HCEC 1CT (cell line): ENCODE results near the gene TIMP2.
"Not testable (repeated sequence)": the region's sequence is repeated elsewhere in the genome, so short reads cannot be mapped to it uniquely, and the experiment has no call there.

Source experiments
- DNase-seq: peaks from one replicate; pipeline ENCODE4 v3.0.0-alpha.2; 2017

TIMP2 gene

GRCh38 chr17:78925234-78925633 is at the start of gene TIMP2:
Gene TIMP2 (minus strand): TSS chr17:78925387. CDS start chr17:78925088, 299 bp downstream.
- DNase-seq: peak; percentile 86

DNA sequence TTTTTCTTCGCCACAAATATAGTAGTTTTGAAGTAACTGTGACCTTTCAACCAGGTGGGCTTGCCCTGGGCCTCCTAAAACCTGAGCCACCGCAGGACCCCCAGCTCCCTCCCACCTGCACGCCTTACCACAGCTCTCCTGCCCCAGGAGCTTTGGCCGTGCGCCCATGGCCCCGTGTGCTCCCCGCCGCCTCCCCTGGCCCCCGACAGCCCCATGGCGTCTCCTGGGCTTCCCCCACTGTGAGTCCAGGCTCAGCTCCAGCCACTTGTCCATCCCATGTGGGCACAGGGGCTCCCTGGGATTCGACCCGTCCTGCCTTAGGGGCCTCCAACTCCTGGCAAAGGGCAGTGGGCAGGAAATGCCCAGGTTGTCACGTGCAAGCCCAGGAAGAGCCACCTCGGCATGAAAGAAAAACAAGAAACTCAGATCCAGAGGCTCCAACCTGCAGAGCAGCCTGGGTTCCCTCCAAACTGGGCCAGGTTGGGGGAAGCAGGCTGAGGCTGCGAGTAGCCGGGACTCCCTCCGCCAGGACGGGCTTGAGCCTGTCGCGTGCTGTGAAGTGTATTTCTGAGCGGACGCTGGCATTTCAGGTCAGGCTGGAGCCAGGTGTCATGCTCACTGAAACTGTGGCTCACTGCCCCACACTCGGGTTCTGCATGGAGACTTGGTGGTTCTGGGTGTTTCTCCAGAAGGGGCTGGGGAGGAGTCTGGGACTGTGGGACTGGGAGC is 48.8 kb upstream of the TIMP2 start:
- DNase-seq: no peak

DNA sequence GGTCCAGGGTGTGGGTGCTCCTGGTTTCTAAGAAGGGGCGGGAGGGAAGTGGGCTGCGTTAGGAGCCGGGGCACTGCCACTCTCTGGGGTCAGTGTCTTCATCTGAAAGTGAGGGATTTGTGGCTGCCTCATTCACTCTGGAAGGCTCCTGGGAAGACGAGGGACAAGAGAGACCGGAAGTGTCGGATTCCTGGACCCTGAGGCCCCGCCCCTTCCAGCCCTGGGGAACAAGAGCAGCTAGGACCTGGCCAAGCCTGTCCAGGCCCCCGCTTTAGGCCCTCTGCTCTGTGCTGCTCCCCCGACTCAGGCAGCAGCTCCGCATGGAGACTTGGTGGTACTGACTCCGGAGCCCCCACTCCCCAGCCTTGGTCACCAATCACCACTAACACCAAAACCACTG is 48.0 kb upstream of the TIMP2 start:
- DNase-seq: no peak

DNA sequence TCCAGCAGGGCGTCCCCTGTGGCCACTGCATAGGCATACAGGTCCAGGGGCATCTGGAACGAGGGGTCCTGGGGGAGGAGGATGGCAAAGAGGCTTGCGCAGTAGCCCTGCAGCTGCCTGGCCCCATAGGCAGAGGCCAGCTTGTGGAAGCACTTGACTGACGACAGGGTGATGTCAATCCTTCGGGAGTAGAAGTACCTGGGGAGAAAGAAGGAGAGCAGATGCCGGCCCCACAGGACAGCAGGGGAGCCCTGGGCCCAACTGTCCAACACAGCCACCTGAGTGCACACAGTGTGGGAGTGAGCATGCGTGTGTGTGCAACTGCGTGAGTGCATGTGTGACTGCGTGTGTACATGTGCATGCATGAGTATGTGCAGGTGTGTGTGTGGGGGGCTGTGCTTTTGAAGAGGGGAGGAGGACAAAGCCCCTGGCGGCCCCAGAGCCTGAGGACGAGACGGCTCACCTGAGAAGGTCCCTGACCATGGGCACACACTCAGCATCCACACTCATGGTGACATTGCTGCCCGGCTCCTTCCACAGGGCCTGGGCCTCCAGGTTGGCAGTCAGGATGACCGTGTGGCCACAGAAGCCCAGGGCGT is 47.4 kb upstream of the TIMP2 start:
- DNase-seq: no peak

- no peak for DNase-seq
Observed at GRCh38 chr17:78971756-78972506, 46.7 kb upstream of the TIMP2 start.

DNA sequence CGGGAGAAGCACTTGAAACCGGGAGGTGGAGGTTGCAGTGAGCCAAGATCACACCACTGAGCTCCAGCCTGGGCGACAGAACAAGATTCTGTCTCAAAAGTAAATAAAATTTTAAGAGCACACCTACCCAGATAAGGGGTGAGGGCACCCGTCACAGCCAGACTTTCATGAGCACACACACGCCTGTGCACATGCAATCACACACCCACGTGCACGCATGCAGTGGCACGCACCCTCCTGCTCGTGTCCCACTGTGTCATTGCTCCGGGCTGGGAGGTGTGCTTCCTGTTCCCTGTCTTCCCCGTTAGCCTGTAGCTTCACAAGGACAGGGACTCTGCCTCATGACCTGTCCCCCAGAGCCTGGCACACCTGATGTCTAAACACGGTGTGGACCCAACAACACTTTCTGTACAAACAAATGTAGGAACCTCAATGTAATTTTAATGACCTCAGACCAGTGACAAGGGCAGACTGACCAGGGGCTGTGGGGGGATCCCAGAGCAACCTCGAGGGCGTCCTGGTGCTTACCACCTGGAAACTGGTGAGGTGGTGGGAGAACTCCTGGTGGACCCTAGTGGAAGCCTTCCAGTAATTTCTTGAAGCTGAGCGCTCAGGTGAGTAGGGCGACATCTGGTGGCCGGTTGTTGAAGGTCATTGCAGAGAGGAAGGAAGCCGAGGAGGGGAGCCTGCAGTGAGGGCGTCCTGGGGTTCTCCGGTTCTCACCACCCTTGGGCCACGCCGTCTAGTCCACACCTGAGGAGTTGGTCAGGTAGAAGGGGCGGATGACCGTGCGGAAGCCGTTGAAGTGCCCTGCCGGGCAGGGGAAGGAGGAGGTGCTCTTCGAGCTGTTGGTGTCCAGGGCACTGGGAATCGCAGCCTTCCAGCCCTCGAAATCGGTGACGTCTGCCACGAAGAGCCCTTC is 45.9 kb upstream of the TIMP2 start:
- DNase-seq: peak; percentile 55

DNA sequence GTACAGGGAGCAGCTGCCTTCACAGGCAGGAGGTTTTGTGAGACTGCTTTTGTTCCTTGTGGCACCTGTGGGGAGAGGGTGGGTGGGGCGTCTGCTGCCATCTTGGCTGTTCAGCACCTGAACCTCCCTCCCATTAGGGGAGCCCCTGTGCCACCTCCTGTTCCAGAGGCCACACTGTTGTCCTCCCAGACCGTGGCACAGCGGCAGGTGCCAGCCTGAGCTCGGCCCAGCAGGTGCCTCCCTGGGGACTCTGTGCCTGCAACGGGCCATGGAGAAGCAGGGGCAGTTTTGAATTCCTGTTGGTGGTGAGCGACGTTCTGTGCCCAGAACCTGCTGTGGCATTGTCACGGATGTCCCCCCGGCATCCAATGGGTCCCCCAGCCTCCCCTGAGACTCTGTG is 44.7 kb upstream of the TIMP2 start:
- DNase-seq: no peak

GRCh38 chr17:78967782-78968362 is 42.7 kb upstream of the TIMP2 start:
- DNase-seq: no peak

- no peak for DNase-seq
Observed at GRCh38 chr17:78966910-78967600, 41.9 kb upstream of the TIMP2 start.

- no peak for DNase-seq
Observed at GRCh38 chr17:78966123-78966813, 41.1 kb upstream of the TIMP2 start.

DNA sequence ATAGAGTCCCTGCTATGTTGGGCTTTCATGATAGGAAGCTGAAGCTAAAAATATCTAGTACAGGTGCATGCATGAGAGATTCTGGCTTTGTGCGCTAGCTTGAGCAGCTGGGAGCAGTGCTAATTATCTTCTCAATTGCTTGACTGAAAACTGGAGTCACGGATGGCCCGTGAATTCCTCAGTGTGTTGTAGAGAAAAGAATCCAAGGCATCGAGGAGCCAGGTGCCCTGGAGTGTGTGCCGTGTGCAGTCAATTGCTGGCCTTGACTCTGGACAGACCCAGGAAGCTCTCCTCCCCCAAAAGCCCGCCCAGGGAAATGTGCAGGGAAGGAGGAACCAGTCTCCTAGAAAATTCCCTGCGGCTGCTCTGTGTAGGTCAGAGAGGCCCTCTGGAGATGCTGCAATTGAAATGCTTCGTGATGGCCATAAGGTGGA is 40.3 kb upstream of the TIMP2 start:
- DNase-seq: no peak

- DNase-seq: no peak
Observed at GRCh38 chr17:78963378-78963777, 38.2 kb upstream of the TIMP2 start.

DNA sequence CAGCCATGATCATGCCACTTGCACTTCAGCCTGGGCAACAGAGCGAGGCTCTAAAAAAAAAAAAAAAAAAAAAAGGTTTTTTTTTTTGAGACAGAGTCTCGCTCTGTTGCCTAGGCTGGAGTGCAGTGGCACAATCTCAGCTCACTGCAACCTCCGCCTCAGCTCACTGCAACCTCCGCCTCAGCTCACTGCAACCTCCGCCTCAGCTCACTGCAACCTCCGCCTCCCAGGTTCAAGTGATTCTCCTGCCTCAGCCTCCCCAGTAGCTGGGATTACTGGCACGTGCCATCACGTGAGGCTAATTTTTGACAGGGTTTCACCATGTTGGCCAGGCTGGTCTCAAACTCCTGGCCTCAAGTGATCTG is 37.8 kb upstream of the TIMP2 start:
- not testable (repeated sequence) for DNase-seq

DNA sequence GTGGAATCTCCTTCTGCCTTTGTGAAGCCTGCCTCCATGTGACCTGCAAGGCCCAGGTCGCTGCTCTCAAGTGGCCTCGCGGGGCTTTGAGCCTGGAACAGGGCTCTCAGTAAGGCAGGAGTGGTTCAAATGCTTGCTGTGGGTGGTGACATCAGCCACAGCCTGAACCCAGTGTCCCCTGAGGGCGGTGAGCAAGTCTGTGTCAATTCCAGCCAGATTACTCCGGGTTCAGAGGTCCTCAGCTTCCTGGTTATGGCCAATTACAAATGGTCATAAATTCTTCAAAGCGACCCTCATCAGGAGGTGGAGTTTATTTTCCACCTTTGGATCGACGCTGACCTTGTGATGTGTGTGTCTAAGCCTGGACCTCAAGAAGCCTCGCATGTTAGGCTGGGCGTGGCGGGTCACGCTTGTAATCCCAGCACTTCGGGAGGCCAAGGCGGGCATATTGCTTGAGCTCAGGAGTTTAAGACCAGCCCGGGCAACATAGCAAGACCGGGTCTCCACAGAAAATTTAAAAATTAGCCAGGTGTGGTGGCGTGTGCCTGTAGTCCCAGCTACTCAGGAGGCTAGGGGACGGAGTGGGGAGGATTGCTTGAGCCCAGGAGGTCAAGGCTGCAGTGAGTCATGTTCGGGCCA is 37.3 kb upstream of the TIMP2 start:
- DNase-seq: no peak

- DNase-seq: no peak
Observed at GRCh38 chr17:78961571-78961970, 36.4 kb upstream of the TIMP2 start.

DNA sequence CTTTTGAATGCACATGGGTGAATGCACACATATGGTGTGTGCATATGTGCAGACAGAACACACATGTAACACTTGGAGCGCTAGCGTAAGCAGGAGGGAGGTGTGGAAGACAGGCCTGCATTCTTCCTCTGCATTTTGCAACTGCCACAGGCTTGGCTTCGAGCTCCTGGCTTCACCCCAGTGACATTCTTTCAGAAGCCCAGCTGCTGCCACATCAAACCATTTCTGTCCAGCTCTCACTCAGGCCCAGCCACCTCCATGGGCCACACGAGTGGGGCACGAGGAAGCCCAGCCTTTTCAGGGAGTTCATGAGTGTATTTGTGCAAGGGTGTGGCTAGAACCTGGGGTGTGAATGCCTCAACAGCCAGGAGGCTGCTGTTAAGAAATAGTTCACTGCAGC is 35.7 kb upstream of the TIMP2 start:
- DNase-seq: no peak

- no peak for DNase-seq
Observed at GRCh38 chr17:78959803-78960202, 34.6 kb upstream of the TIMP2 start.

DNA sequence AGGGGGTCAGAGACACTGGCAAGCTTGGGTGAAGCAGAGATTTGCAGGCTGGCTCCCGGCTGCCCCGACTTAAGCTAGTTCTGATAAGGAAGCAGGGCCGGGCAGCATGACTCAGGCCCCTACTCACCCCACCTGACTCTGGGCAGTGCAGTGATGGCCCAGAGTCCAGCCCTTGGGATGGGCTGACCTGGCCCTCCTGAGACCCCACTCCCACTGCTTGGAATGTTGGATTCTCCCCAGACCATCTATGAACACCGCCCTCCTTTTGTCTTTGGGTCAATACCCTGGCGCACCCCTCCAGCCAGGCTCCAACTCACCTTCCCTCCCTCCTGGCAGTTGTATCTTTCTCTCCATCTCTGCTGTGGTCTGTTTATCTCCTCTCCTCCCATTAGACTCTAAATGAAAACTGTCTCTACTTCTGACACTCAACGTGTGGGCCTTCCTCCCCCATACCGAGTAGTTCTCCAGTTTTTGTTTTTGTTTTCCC is 33.5 kb upstream of the TIMP2 start:
- DNase-seq: no peak

DNA sequence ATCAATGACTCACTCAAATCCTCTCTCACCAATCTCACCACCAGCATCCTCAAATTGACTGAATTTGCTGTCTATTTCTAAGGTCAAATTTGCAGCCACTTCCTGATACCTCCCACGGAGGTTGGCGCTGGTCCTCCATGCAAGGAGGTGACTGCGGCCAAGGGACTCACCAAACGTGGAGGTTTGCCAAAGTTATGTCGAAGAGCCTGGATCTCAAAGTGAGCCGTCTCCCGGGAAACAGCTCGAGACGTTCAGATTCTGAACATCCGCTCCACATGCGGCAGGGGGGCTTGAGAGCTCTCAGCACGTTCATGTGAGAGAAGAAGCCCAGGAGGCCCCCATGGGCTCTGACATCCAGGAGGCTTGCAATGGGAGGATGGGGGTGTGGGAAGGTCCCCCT is 31.9 kb upstream of the TIMP2 start:
- DNase-seq: no peak

- DNase-seq: no peak
Observed at GRCh38 chr17:78956254-78956653, 31.1 kb upstream of the TIMP2 start.

DNA sequence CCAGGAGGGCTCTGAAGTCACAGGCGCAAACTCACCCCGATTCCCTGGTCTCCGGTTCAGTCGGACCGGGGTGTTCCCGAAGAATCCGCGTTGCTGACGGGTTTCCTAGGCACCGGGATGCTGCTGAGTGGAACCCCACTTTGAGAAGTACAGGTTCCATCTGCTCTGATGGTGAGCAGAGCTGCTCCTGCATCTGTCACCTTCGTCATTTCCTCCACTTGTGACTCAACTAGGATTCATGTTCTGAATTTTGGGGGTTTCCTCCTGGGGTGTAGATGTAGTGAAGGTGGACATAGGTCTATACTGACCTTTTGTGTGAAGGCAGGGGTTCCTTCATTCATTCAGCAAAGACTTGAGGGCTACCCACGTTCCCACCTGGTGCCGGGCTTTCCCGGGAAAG is 29.5 kb upstream of the TIMP2 start:
- no peak for DNase-seq
